WTC11 (cell line): Measurements from ENCODE around the gene RPS18. TPM values are rescaled to one million over a fixed set of nuclear protein-coding genes. Genes with fewer than 3 reads are reported as not detected.

Source experiments
- ATAC-seq: fragments of 200-7000 bp; cut with Tn5 transposase; 2 replicates; pipeline ENCODE4 v1.10.0; 2021; ENCODE audit warnings: mild to moderate bottlenecking, moderate library complexity
- CTCF ChIA-PET: fragments of 300-600 bp; sonication (Branson Sonifier 250); formaldehyde crosslinking; loops from one replicate; lab custom pipeline; 2021; ENCODE audit warnings: antibody characterized with exemption; lab: Charles Lee
- POLR2A ChIA-PET: fragments of 350-600 bp; sonication (Branson Sonifier 250); formaldehyde crosslinking; loops from one replicate; lab custom pipeline; 2021; ENCODE audit warnings: antibody characterized with exemption; lab: Charles Lee
- DNase-seq: peaks from one replicate; pipeline ENCODE4 v3.0.0; 2021; ENCODE audit warnings: low spot score
- H3K27ac Mint-ChIP-seq: 2 replicates; pipeline ENCODE4 v1.8.0; 2021; ENCODE audit warnings: mixed read lengths
- H3K27me3 Mint-ChIP-seq: 2 replicates; pipeline ENCODE4 v1.8.0; 2021; ENCODE audit warnings: low read depth, mild to moderate bottlenecking, moderate library complexity, mixed read lengths
- H3K36me3 Mint-ChIP-seq: 2 replicates; pipeline ENCODE4 v1.8.0; 2021; ENCODE audit warnings: mixed read lengths
- H3K4me1 Mint-ChIP-seq: 2 replicates; pipeline ENCODE4 v1.8.0; 2022; ENCODE audit warnings: mixed read lengths
- H3K4me3 Mint-ChIP-seq: 2 replicates; pipeline ENCODE4 v1.8.0; 2021; ENCODE audit warnings: mild to moderate bottlenecking, moderate library complexity, mixed read lengths
- H3K9me3 Mint-ChIP-seq: 2 replicates; pipeline ENCODE4 v1.8.0; 2021; ENCODE audit warnings: mixed read lengths
- CTCF ChIP-seq: fragments of 200-600 bp; IDR thresholded peaks from 2 replicates; pipeline ENCODE4 v1.8.0; 2022; ENCODE audit warnings: antibody characterized with exemption
- EMX1 ChIP-seq: fragments of 250-450 bp; sonication (Bioruptor Pico); IDR thresholded peaks from 2 replicates; pipeline ENCODE4 v1.8.0; 2021; ENCODE audit warnings: mild to moderate bottlenecking
- FOXJ3 ChIP-seq: sonication (generic); formaldehyde crosslinking; IDR thresholded peaks from 2 replicates; pipeline ENCODE4 v1.9.0; 2021; ENCODE audit warnings: missing genetic modification reagents, mild to moderate bottlenecking, borderline replicate concordance
- GABPB1 ChIP-seq: sonication (generic); formaldehyde crosslinking; IDR thresholded peaks from 2 replicates; pipeline ENCODE4 v1.8.1; 2023; ENCODE audit warnings: mild to moderate bottlenecking, missing genetic modification reagents
- HMGA2 ChIP-seq: fragments of 250-450 bp; sonication (Bioruptor Pico); IDR thresholded peaks from 2 replicates; pipeline ENCODE4 v1.4.0; 2021; ENCODE audit warnings: mild to moderate bottlenecking, moderate library complexity
- IRF2 ChIP-seq: sonication (generic); formaldehyde crosslinking; IDR thresholded peaks from 2 replicates; pipeline ENCODE4 v1.8.0; 2022; ENCODE audit warnings: low read depth, missing genetic modification reagents, borderline replicate concordance
- JUN ChIP-seq: sonication (generic); formaldehyde crosslinking; IDR thresholded peaks from 2 replicates; pipeline ENCODE4 v1.8.0; 2023; ENCODE audit warnings: mild to moderate bottlenecking, missing genetic modification reagents
- MAX ChIP-seq: sonication (generic); formaldehyde crosslinking; IDR thresholded peaks from 2 replicates; pipeline ENCODE4 v1.8.0; 2022; ENCODE audit warnings: mild to moderate bottlenecking, missing genetic modification reagents
- NFATC4 ChIP-seq: fragments of 250-450 bp; sonication (Bioruptor Pico); IDR thresholded peaks from 2 replicates; pipeline ENCODE4 v1.9.0; 2021; ENCODE audit warnings: mild to moderate bottlenecking
- NR2C2 ChIP-seq: sonication (generic); formaldehyde crosslinking; IDR thresholded peaks from 2 replicates; pipeline ENCODE4 v1.8.0; 2022; ENCODE audit warnings: mild to moderate bottlenecking, missing genetic modification reagents
- PRRX2 ChIP-seq: fragments of 250-450 bp; sonication (Bioruptor Pico); IDR thresholded peaks from 2 replicates; pipeline ENCODE4 v1.8.0; 2021; ENCODE audit warnings: mild to moderate bottlenecking
- SMAD4 ChIP-seq: sonication (generic); formaldehyde crosslinking; IDR thresholded peaks from 2 replicates; pipeline ENCODE4 v1.8.0; 2022; ENCODE audit warnings: mild to moderate bottlenecking, missing genetic modification reagents
- SOX15 ChIP-seq: fragments of 250-450 bp; sonication (Bioruptor Pico); IDR thresholded peaks from 2 replicates; pipeline ENCODE4 v1.9.0; 2021; ENCODE audit warnings: mild to moderate bottlenecking
- STAT6 ChIP-seq: sonication (generic); formaldehyde crosslinking; conservative IDR thresholded peaks from 2 replicates; pipeline ENCODE4 v1.8.1; 2023; ENCODE audit warnings: mild to moderate bottlenecking, low read depth, missing genetic modification reagents, moderate library complexity
- TP53 ChIP-seq: sonication (generic); formaldehyde crosslinking; IDR thresholded peaks from 2 replicates; pipeline ENCODE4 v1.8.1; 2023; ENCODE audit warnings: mild to moderate bottlenecking, missing genetic modification reagents
- ZNF138 ChIP-seq: sonication (generic); formaldehyde crosslinking; conservative IDR thresholded peaks from 2 replicates; pipeline ENCODE4 v1.8.1; 2022; ENCODE audit warnings: mild to moderate bottlenecking, moderate library complexity, missing genetic modification reagents
- ZNF263 ChIP-seq: sonication (generic); formaldehyde crosslinking; IDR thresholded peaks from 2 replicates; pipeline ENCODE4 v1.8.1; 2022; ENCODE audit warnings: low read depth, mild to moderate bottlenecking, moderate library complexity, missing genetic modification reagents
- ZNF423 ChIP-seq: fragments of 250-450 bp; sonication (Bioruptor Pico); IDR thresholded peaks from 2 replicates; pipeline ENCODE4 v2.1.2; 2022; ENCODE audit warnings: mild to moderate bottlenecking, moderate library complexity
- total RNA-seq: library from RNA; stranded (reverse); gene quantifications from 3 replicates; pipeline ENCODE4 v1.2.3, GENCODE V29; 2021
- TF ChIP-seq, protein P1 (sequence below): fragments of 250-450 bp; sonication (Bioruptor Pico); IDR thresholded peaks from 2 replicates; pipeline ENCODE4 v2.1.2; 2022; ENCODE audit warnings: mild to moderate bottlenecking, moderate library complexity
- TF ChIP-seq, protein P2 (sequence below): sonication (generic); formaldehyde crosslinking; IDR thresholded peaks from 2 replicates; pipeline ENCODE4 v1.8.1; 2023; ENCODE audit warnings: mild to moderate bottlenecking, missing genetic modification reagents, moderate library complexity
- TF ChIP-seq, protein P3 (sequence below): sonication (generic); formaldehyde crosslinking; IDR thresholded peaks from 2 replicates; pipeline ENCODE4 v1.8.0; 2023; ENCODE audit warnings: mild to moderate bottlenecking, missing genetic modification reagents
- TF ChIP-seq, protein P4 (sequence below): fragments of 250-450 bp; sonication (Bioruptor Pico); IDR thresholded peaks from 2 replicates; pipeline ENCODE4 v1.8.0; 2021; ENCODE audit warnings: mild to moderate bottlenecking
- TF ChIP-seq, protein P5 (sequence below): sonication (generic); formaldehyde crosslinking; IDR thresholded peaks from 2 replicates; pipeline ENCODE4 v1.8.1; 2023; ENCODE audit warnings: mild to moderate bottlenecking, missing genetic modification reagents

Gene RPS18
- total RNA-seq, 1 experiment from 2014 or later = 2,857 TPM

DNA sequence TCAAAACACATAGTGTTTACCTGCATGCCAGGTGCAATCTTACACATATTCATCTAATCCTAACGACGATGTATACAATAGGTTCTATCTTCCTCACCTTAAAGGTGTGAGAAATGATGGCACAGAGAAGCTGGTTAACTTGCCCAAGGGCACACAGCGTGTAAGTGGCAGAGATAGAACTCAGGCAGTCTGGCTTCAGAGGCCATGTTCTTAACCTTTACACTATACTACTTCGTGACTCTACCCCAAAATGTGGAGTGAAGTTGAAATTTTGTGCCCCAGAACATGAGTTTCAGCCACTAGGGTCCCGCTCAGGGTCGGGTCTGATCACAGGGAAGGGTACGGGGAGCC, 783 bp upstream of the RPS18 start (continued):
- TF ChIP-seq IRF2 (CRISPR knock-in tag) (no peak), PRRX2 (CRISPR knock-in tag) (no peak)
- TF ChIP-seq, protein P1, sequence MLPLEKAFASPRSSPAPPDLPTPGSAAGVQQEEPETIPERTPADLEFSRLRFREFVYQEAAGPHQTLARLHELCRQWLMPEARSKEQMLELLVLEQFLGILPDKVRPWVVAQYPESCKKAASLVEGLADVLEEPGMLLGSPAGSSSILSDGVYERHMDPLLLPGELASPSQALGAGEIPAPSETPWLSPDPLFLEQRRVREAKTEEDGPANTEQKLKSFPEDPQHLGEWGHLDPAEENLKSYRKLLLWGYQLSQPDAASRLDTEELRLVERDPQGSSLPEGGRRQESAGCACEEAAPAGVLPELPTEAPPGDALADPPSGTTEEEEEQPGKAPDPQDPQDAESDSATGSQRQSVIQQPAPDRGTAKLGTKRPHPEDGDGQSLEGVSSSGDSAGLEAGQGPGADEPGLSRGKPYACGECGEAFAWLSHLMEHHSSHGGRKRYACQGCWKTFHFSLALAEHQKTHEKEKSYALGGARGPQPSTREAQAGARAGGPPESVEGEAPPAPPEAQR (CRISPR knock-in tag) = no peak

DNA sequence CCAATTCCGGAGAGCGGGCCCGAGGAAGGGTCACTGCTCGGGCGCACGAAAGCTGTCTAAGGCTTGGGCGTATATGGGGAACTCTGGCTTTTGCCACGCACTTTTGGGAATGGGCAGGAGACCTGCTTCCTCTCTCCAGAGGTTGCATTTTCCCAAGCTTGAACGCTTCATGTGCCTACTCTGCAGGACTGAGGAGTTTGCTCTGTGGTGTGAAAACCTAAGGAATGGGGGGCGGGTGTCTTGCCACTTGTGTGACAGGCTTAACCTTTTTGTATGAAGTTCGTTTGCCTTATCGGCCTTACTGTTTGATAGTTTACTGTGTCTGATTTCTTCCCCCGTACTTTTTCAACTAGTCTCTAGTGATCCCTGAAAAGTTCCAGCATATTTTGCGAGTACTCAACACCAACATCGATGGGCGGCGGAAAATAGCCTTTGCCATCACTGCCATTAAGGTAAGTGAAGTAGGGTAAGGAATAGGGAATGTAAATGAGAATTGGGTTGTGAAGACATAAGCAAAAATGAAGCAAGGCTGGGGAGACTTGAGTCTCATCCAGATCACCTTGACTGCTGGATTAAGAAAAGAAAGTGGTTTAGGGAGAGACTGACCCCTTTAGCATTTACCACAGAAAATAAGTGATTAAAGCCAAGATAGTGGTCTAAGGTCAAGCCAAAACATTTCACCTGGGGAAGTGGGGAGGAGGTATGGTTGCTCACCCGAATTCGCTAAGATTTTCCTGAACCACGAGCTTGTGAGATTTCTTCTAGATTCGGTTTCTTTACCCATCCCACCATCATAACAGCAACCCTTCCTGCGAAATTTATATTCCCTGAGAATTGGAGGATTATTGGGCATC, 627 bp downstream of the RPS18 start:
- Mint-ChIP-seq H3K9me3 (no peaks in the 10 kb centered on the region), H3K36me3 (peaks cover 61% of the 10 kb centered on the region), H3K4me3 (peak overlapping the region; percentile 96), H3K4me1 (peaks cover 50% of the 10 kb centered on the region), H3K27ac (peak overlapping the region; percentile 100), H3K27me3 (no peaks in the 10 kb centered on the region)
- ChIA-PET POLR2A (interaction anchor here (1.1 to 2.1 kb wide), 8 partner anchors 9 to 300 kb away, joined by 3 to 8 read pairs (median 5); partner anchors contain the start of genes PFDN6, RING1 and WDR46), CTCF (interaction anchor here (1.0 to 2.4 kb wide), 4 partner anchors 24 to 46 kb away, joined by 3 to 10 read pairs (median 5); partner anchors contain the start of gene ZBTB22)
- no peak for ATAC-seq
- no peak for DNase-seq
- TF ChIP-seq GABPB1 (CRISPR knock-in tag) (no peak), STAT6 (CRISPR knock-in tag) (no peak), HMGA2 (no peak), SOX15 (CRISPR knock-in tag) (no peak), ZNF423 (no peak), FOXJ3 (CRISPR knock-in tag) (no peak), ZNF138 (no peak), CTCF (no peak), NFATC4 (CRISPR knock-in tag) (no peak), TP53 (CRISPR knock-in tag) (no peak), NR2C2 (CRISPR knock-in tag) (no peak), ZNF263 (CRISPR knock-in tag) (no peak), JUN (CRISPR knock-in tag) (0 out of 2 replicates have a peak, but pooled peaks have one; percentile 8), SMAD4 (CRISPR knock-in tag) (peak; percentile 62; the same call in 1 of the 2 replicates), MAX (peak; percentile 47; the same call in 1 of the 2 replicates), EMX1 (CRISPR knock-in tag) (no peak; the same call in 1 of the 2 replicates)
- TF ChIP-seq, protein P2, sequence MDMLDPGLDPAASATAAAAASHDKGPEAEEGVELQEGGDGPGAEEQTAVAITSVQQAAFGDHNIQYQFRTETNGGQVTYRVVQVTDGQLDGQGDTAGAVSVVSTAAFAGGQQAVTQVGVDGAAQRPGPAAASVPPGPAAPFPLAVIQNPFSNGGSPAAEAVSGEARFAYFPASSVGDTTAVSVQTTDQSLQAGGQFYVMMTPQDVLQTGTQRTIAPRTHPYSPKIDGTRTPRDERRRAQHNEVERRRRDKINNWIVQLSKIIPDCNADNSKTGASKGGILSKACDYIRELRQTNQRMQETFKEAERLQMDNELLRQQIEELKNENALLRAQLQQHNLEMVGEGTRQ (CRISPR knock-in tag) = no peak
- TF ChIP-seq, protein P3, sequence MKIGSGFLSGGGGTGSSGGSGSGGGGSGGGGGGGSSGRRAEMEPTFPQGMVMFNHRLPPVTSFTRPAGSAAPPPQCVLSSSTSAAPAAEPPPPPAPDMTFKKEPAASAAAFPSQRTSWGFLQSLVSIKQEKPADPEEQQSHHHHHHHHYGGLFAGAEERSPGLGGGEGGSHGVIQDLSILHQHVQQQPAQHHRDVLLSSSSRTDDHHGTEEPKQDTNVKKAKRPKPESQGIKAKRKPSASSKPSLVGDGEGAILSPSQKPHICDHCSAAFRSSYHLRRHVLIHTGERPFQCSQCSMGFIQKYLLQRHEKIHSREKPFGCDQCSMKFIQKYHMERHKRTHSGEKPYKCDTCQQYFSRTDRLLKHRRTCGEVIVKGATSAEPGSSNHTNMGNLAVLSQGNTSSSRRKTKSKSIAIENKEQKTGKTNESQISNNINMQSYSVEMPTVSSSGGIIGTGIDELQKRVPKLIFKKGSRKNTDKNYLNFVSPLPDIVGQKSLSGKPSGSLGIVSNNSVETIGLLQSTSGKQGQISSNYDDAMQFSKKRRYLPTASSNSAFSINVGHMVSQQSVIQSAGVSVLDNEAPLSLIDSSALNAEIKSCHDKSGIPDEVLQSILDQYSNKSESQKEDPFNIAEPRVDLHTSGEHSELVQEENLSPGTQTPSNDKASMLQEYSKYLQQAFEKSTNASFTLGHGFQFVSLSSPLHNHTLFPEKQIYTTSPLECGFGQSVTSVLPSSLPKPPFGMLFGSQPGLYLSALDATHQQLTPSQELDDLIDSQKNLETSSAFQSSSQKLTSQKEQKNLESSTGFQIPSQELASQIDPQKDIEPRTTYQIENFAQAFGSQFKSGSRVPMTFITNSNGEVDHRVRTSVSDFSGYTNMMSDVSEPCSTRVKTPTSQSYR (CRISPR knock-in tag) = no peak
- TF ChIP-seq, protein P4, sequence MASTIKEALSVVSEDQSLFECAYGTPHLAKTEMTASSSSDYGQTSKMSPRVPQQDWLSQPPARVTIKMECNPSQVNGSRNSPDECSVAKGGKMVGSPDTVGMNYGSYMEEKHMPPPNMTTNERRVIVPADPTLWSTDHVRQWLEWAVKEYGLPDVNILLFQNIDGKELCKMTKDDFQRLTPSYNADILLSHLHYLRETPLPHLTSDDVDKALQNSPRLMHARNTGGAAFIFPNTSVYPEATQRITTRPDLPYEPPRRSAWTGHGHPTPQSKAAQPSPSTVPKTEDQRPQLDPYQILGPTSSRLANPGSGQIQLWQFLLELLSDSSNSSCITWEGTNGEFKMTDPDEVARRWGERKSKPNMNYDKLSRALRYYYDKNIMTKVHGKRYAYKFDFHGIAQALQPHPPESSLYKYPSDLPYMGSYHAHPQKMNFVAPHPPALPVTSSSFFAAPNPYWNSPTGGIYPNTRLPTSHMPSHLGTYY = no peak
- TF ChIP-seq, protein P5, sequence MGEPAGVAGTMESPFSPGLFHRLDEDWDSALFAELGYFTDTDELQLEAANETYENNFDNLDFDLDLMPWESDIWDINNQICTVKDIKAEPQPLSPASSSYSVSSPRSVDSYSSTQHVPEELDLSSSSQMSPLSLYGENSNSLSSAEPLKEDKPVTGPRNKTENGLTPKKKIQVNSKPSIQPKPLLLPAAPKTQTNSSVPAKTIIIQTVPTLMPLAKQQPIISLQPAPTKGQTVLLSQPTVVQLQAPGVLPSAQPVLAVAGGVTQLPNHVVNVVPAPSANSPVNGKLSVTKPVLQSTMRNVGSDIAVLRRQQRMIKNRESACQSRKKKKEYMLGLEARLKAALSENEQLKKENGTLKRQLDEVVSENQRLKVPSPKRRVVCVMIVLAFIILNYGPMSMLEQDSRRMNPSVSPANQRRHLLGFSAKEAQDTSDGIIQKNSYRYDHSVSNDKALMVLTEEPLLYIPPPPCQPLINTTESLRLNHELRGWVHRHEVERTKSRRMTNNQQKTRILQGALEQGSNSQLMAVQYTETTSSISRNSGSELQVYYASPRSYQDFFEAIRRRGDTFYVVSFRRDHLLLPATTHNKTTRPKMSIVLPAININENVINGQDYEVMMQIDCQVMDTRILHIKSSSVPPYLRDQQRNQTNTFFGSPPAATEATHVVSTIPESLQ (CRISPR knock-in tag) = no peak
